HG03442 (cell line): ENCODE data around the gene USP1.

ENCODE experiments used
- ATAC-seq: cut with Tn5 transposase; IDR thresholded peaks from one replicate; pipeline ENCODE4 v1.9.1; 2021; ENCODE audit warnings: mild to moderate bottlenecking, moderate library complexity; ENCODE audit not compliant: unreplicated experiment

Gene USP1

GRCh38 chr1:62484824-62485468, 48.1 kb downstream of the USP1 start:
- no peak for ATAC-seq

- no peak for ATAC-seq
These were observed 51.1 kb downstream of the USP1 start for GRCh38 chr1:62487956-62488355.

DNA sequence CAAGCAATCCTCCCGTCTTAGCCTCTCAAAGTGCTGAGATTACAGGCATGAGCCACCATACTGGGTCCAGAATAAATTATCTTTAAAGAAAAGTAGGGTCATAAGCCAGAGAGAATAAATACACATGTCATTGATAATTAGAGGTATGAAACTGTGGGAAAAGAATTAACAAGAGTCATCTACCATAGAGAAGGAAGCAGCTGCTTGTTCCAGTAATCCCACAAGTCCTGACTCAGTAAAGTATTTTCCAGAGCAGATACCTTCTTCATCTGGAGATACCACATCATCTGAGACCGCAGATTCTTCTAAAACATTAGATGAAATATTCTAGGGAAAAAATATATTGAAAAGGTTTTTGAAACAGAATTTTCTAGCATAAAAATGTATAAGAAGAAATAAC, 55.7 kb downstream of the USP1 start:
- no peak for ATAC-seq

DNA sequence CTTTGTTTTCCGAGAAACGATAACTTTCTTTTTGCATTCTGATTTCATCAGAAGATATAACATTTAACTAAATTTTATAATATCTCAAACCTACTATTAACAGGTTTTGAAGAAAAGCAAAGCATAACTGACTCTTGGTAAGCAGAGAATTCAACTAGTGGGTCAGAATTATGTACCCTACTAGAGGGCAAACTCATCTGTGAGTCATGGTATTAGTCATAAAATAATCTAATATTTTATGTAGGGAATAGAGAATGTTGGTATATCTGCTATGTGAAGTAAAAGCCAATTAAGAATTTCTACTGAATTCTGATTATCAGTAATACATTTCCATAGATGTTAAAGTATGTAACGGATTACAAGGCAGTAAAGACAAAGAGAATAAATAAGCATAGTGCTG, 56.8 kb downstream of the USP1 start:
- ATAC-seq, result no peak

- ATAC-seq, result no peak
These were observed 57.3 kb downstream of the USP1 start for GRCh38 chr1:62494137-62494536.

DNA sequence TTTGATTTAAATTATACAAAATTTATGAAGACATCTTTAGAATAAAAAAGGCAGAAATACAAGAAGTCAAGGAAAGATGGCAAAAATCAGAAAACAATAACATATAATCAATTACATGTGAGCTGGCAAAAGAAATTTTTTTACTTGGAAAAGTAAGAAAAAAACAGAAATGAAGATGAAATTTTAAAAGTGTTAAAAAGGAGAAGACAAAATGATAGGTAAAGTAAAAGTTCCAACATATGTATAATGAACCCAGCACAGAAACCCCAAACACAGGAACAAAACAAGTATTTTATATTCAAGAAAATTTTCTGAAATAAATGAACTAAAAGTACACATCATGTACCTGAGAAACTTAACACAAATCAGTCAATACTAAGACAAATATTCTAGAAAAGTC, 63.4 kb downstream of the USP1 start:
- no peak for ATAC-seq
